ENCODE measurements around the gene COQ5.

The COQ5 gene

DNA sequence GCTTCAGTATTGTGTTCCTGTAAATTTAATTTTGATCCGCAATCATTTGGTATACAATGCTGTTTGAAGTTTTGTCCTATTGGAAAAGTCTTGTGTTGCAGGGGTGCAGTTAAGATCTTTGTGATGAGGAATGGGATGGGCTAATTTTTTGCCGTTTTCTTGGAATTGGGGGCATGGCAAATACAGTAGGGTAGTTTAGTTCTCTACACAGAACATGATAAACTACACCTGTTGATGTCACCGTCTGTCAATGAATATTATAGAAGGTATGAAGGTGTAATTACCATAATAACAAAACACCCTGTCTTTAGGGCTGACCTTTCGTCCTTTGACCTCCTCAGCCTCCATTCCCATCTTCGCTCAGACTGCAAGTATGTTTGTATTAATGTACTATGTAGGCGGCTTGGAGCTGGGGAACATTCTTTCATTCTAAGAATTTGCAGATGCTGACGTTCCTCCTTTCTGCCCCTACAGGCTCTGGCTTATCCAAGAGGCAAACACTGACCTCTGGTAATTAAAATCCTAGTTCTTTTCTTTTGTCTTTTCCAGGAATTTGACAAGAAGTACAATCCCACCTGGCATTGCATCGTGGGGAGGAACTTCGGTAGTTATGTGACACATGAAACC is 31.3 kb downstream of the COQ5 start:
- TF ChIP-seq, protein P1, sequence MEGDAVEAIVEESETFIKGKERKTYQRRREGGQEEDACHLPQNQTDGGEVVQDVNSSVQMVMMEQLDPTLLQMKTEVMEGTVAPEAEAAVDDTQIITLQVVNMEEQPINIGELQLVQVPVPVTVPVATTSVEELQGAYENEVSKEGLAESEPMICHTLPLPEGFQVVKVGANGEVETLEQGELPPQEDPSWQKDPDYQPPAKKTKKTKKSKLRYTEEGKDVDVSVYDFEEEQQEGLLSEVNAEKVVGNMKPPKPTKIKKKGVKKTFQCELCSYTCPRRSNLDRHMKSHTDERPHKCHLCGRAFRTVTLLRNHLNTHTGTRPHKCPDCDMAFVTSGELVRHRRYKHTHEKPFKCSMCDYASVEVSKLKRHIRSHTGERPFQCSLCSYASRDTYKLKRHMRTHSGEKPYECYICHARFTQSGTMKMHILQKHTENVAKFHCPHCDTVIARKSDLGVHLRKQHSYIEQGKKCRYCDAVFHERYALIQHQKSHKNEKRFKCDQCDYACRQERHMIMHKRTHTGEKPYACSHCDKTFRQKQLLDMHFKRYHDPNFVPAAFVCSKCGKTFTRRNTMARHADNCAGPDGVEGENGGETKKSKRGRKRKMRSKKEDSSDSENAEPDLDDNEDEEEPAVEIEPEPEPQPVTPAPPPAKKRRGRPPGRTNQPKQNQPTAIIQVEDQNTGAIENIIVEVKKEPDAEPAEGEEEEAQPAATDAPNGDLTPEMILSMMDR (IDR thresholded peaks at IDR 0.05; ENCODE audit: insufficient read depth, missing control alignments) = no peak
- FAIRE-seq (no peak), DNase-seq (ENCODE audit: insufficient read length, low spot score) (no peak)

GRCh38 chr12:120496413-120497340 is 32.3 kb downstream of the COQ5 start:
- TF ChIP-seq, protein P1 (IDR thresholded peaks at IDR 0.05; ENCODE audit: insufficient read depth, missing control alignments) = peak; percentile 18
- no peak for FAIRE-seq
- peak; percentile 33 for DNase-seq (ENCODE audit: insufficient read length, low spot score)

- peak; percentile 83 for DNase-seq (ENCODE audit: insufficient read length, low spot score)
- no peak for FAIRE-seq
- TF ChIP-seq, protein P1 (IDR thresholded peaks at IDR 0.05; ENCODE audit: insufficient read depth, missing control alignments) = no peak
These were observed 33.1 kb downstream of the COQ5 start, which contains the start of gene DYNLL1 for GRCh38 chr12:120495731-120496412. TSS of gene DYNLL1 (plus strand) at chr12:120496113. CDS start at chr12:120496422, 309 bp downstream.

DNA sequence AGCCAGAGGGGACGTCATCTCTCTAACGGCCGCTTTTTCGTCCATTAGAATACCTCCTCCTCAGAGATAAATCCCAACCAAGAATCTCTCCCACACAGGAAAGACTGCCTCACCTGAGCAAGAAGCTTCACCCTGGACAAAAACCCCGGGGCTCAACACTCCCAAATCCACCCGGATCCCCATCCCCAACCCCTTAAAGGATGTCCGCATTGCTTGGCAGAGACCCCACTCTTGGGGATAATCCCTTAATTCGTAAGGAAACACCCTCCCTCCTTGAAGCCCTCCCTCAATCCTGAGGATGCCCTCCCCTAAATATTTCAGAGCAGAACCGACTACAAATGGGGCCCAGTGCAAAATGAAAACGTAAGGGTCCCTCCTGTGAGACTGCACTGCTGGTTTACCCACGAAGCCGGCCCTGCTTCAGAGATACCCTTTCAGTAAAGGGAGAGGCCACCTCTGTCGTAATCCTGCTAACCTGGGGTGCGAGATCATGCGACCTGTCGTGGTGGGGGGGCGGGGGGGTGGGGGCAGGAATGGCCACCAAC is 33.7 kb downstream of the COQ5 start:
- FAIRE-seq (no peak), DNase-seq (ENCODE audit: insufficient read length, low spot score) (no peak)
- TF ChIP-seq, protein P1 (IDR thresholded peaks at IDR 0.05; ENCODE audit: insufficient read depth, missing control alignments) = no peak

DNA sequence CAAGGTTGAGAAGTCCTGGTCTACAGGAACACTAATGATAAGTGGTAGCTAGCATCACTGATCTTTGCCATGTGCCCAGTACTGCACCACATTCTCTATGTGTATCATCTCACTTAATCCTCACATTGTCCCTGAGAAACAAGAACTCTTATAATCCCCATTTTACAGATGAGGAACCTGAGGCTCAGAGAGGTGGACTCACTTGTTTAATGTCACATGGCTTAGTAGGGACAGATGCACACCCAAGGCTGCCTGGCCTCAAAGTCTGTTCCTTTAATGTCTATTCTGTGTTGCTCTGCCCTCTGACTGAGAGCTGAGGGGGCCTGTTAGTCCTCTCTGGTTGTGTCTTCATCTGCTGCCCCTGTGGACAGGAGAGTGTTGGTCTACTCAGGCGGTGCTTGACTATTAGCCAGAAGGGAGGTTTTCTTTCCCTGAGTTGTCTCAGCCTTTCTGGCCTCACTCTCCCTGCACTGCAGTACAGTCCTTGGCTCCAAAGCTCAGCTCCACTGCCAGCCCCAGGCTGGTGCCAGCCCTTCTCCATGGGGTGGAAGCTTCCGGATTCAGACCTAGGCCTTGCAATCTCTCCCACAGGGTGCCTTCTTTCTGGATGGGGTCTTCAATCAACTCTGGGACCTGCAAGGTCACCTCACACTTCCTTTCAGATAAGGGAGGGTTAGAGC is 38.0 kb downstream of the COQ5 start:
- TF ChIP-seq, protein P1 (IDR thresholded peaks at IDR 0.05; ENCODE audit: insufficient read depth, missing control alignments) = no peak
- DNase-seq (ENCODE audit: insufficient read length, low spot score) (no peak), FAIRE-seq (no peak)

GRCh38 chr12:120490325-120490724 is 38.6 kb downstream of the COQ5 start:
- TF ChIP-seq, protein P1 (IDR thresholded peaks at IDR 0.05; ENCODE audit: insufficient read depth, missing control alignments) = no peak
- FAIRE-seq = no peak
- no peak for DNase-seq (ENCODE audit: insufficient read length, low spot score)

Measured in D721Med (cell line).